Effector CD8-positive, alpha-beta T cell (primary cell): ENCODE data around the gene HDAC9.
A peak's percentile ranks its signal among the peaks of the same experiment; 100 is the strongest.

Source experiments
- DNase-seq: peaks from one replicate; lab custom pipeline; 2025; lab: John Stamatoyannopoulos, UW

Gene HDAC9

DNA sequence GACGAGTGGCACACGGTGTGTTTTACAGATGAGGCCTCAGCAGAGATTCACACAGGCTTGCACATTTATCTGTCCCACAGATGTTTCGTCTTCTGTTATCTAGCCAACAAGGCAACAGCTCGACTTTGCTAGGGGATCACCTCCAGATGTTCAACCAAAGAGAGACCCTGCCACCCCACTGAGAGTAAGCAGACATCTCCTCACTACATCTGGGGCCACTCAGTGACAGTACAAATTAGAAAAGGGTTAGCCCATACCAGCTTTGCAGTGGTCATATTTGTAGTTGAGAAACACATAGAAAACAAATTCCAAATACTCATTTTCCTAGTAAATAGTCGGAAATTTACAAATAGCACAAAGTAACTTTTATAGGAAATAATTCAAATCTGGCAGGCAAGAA is 164.2 kb downstream of the HDAC9 start:
- DNase-seq, result no peak

DNA sequence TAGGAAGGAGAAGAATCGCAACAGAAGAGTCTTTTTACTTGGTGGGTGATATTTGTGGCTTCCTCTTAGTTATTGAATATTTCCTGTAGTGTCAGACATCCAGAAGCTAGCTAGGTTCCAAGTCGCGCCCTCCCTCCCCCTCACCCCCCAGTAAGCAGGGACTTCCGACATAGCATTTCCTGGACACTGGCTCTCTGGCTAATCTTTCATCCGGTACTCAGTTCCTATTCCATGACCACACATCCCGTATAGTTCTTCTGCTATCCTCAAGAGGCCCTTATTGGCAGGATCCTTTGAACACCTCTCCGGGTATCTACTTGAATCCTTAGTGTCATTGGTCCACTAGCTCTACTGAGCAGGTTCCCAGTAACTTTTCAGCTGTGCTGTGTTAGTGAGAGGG is 167.8 kb downstream of the HDAC9 start:
- DNase-seq, result no peak

DNA sequence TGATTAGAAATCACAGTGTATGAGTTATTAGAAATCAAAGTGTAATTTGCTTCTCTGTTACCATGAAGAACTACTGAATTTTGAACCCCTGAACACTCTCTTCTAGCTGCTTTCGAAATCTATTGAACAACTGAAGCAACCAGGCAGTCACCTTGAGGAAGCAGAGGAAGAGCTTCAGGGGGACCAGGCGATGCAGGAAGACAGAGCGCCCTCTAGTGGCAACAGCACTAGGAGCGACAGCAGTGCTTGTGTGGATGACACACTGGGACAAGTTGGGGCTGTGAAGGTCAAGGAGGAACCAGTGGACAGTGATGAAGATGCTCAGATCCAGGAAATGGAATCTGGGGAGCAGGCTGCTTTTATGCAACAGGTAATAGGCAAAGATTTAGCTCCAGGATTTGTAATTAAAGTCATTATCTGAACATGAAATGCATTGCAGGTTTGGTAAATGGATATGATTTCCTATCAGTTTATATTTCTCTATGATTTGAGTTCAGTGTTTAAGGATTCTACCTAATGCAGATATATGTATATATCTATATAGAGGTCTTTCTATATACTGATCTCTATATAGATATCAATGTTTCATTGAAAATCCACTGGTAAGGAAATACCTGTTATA is 170.7 kb downstream of the HDAC9 start:
- peak; percentile 27 for DNase-seq

- DNase-seq, result no peak
Measured at GRCh38 chr7:18667466-18667865, 171.9 kb downstream of the HDAC9 start.

DNA sequence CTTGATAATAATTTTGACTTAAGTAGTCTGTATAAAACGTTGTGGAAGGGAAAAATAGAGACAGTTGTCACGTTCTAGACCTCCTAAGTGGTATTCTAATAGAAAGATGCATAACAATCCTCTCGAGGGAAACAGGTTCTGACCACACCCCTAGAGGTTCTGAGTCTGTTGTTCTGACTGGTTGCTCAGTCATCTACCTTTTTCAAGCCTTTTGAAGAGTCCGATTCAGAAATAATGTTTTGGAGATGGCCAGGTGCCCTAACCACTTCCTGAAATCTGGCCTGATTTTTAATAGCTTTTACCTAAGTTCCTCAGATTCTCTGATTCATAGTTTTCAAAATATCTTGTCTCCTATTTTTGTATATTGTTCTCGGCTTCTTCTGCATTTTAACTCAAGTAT is 175.6 kb downstream of the HDAC9 start:
- no peak for DNase-seq

- DNase-seq, result no peak
Measured at GRCh38 chr7:18675579-18675978, 180.0 kb downstream of the HDAC9 start.

GRCh38 chr7:18679261-18679660 is 183.7 kb downstream of the HDAC9 start:
- DNase-seq, result no peak

- DNase-seq, result no peak
Measured at GRCh38 chr7:18680576-18680975, 185.0 kb downstream of the HDAC9 start.

GRCh38 chr7:18684916-18685315 is 189.4 kb downstream of the HDAC9 start:
- no peak for DNase-seq

- no peak for DNase-seq
Measured at GRCh38 chr7:18685971-18686370, 190.4 kb downstream of the HDAC9 start.

- DNase-seq, result no peak
Measured at GRCh38 chr7:18689551-18689950, 194.0 kb downstream of the HDAC9 start.

DNA sequence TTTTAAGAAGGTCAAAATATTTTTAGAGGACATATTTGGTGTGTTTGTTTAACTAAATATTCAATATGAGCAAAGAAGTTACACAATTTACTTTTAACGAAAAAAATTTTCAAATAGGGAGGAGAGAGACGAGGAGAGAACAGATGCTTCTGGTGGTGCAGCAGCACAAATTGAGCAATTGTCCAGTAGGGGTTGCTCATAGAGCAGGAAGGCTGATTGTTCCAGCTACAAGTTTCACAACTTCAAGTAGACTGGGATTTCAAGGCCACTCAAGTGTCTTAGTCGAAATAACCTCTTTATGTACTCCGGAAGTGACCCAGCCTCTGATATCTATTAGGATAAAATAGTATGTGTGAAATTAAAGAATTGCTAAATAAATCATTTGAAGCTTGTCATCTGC is 197.9 kb downstream of the HDAC9 start:
- no peak for DNase-seq

DNA sequence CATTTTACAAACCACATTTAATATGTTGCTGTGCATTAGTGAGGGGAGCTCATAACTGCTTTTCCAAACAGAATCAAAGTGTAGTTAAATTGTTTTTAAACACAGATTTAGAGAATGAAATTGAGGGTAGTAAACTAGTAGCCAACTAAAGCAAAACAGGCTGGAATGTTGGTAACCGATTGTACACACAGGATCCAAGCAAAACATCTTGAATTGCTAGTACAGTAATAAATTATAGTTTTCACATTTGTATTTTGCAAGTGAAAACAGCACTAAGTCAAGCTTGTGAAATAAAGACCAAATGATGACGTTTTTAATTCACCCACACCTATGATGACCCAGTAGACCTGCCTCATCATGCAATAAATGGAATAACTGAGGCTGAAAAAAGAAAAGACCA is 198.3 kb downstream of the HDAC9 start:
- no peak for DNase-seq

DNA sequence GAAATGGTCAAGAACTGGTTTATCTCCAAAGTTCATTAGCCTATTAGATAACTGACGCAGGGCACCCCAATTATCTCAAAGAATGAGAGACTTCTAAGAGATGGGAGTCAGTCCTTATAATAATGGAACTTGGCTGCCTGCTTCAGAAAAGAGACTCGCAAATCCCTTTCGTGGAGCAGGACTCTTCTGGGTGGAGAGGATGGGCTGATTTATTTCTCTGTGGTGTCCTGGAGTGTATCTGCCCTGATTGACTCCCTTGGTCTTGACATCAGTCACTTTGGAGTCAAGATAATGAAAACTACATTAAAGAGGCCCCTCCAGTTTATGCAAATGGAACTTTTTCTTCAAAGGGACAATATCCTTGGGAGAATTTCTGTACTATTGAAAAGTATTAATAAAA is 198.9 kb downstream of the HDAC9 start:
- no peak for DNase-seq

GRCh38 chr7:18694911-18695310 is 199.4 kb downstream of the HDAC9 start:
- DNase-seq, result no peak

DNA sequence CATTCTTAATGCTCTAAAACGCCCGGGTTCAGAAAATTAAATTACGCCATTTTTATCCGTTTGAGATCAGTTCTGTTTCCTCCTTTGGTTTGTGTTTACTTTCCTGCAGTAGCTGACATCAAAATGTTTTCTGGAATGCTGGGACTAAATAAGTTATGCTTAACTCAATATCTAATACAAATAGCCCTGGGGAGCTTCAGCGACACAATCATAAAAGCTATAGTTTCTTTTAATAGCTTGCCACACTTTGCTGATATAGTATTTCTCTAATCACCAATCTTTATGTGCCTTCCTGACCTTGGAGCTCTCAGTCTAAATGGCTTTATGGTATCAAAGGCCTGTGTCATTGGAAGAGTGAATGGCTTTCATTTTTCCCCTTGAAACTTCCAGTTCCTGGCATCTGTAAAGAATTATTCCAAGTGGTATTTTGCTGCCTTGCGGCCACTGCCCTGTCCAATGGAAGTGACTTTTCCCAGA is 202.7 kb downstream of the HDAC9 start:
- DNase-seq, result no peak

- DNase-seq, result no peak
Measured at GRCh38 chr7:18700147-18700546, 204.6 kb downstream of the HDAC9 start.

DNA sequence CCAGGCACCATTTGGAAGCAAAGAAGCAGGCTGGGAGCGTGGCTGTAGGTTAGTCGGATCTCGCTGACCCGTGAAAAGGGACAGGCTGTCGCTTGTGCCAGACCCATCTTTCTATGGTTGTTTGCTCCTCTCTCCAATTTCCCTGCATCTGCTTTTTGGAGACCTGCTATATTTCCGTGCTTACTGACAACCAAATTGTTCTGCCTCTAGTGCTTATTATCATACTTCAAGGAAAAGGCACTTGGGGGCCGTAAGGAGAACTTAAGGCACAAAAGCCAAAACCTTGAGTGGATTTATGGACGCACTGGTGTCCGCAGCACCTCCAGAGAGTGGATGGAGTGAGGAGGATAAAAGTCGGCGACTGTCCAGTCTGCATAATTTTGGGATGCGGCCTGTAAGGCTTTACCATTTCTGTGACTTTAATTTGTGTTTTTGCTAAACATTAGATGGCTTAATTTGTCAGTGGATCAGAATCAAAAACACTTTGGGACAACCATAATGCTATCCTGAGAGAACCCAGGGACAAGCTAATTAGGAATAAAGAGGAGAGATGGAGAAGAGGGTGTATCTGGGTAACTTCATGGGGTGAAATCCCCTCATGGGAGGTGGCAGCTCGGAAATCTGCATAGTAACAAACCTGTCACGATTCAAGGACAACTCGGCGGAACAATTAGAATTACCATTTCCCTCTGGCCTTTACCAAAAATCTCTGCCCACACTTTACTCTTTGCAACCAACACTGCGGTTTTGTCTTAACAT is 206.7 kb downstream of the HDAC9 start:
- no peak for DNase-seq

DNA sequence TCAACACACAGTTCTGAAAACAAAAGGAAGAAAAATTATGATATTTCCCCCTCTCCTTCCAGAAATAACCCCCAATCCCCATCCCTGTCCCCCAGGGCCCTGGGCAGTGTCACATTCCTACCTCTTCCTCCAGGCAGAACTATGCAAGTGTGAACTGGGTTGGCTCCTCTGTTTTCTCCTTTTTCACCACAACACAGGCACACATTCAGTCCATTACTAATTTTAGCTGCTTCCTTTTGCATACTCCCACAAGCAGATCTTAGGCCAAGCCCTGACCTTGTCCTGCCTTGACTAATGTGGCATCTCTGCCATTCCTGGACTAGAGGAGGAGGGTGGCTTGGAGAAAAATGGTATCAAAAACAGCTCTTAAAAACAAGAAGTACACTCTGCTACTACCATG is 208.1 kb downstream of the HDAC9 start:
- no peak for DNase-seq

DNA sequence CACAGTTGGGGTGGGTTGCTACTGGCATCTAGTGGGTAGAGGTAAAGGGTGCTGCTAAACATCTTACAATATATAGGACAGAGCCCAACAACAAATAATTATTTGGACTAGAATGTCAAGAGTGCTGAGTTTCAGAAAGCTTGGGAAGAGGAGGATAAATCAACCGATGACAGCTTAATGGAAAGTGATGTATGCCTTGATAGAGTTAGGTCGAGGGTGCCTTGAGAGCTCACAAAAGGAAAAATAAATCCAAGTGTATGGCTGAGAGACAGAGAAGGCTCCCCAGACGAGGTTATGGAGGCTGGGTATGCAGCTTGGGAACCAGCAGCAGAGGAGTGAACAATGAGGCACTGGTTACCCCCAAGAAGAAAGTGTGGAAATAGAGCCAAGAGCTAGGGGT is 211.1 kb downstream of the HDAC9 start:
- no peak for DNase-seq

GRCh38 chr7:18708204-18708603 is 212.7 kb downstream of the HDAC9 start:
- DNase-seq, result no peak

DNA sequence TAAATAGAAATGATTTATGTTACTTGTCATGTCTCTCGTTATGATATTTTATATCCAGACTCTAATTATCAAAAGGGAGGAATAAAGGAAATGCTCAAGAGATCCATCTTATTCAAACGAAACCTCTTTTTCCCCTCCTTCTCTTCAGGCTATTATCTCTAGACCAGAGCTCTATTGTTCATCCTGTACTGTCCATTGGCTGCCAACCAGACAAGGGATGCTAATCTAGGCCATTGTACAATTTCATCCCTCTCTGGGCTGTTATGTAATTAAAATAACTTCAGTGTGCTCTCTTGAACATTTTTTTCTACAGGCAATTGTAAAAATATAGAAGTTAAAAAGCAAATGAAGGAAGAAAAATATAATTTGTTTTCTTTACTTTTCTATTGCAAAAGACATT is 220.4 kb downstream of the HDAC9 start:
- no peak for DNase-seq

DNA sequence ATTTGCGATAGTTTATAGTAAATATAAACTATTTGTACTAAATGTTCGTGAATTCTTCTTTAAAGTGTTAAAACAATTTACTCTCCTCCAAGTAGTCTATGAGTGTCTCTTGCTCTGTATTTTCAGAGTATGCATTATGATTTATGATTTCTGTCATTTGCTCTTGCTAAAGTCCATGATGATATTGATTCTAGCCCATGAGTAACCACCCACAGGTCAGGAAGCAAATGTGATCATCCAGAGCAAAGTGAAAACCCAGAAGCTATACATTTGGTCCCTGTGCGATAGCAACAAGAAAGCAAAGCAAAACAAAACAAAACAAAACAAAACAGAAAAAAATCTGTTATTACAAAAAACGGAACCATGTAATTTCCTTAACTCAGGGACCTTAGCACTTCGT is 225.9 kb downstream of the HDAC9 start:
- DNase-seq, result no peak

GRCh38 chr7:18724318-18724717 is 228.8 kb downstream of the HDAC9 start:
- DNase-seq, result no peak
